Measurements from ENCODE around the gene KLHL21.

The KLHL21 gene

GRCh38 chr1:6624710-6625583, 22.3 kb upstream of the KLHL21 start, which contains the start of gene THAP3:
Gene THAP3, plus strand, starts transcription at chr1:6624868. Its CDS starts 351 bp downstream, at chr1:6625219.
- Histone ChIP-seq H3K27ac (ENCODE audit: low read depth, low read length) (peak within 1 kb of the TSS; percentile 34; the same call in 1 of the 2 replicates), H3K9me3 (ENCODE audit: control insufficient read depth, insufficient read depth, low read depth, low read length) (no peaks in the 10 kb centered on the region), H3K9ac (ENCODE audit: low read length) (peak within 1 kb of the TSS; percentile 77), H3K4me1 (ENCODE audit: control insufficient read depth, insufficient read depth, low read length) (peaks cover 4% of the 10 kb centered on the region; the same call in 1 of the 2 replicates), H3K4me3 (ENCODE audit: low read depth, low read length) (peak within 1 kb of the TSS; percentile 95), H3K27me3 (ENCODE audit: control insufficient read depth, insufficient read depth, low read length) (no peaks in the 10 kb centered on the region), H3K36me3 (ENCODE audit: control insufficient read depth, insufficient read depth, low read length) (peaks cover 74% of the 10 kb centered on the region)

GRCh38 chr1:6623269-6623965, 20.7 kb upstream of the KLHL21 start:
- peaks cover 72% of the 10 kb centered on the region for H3K36me3 ChIP-seq (ENCODE audit: control insufficient read depth, insufficient read depth, low read length)
- no peak overlapping the region for H3K27ac ChIP-seq (ENCODE audit: low read depth, low read length)

GRCh38 chr1:6622396-6623152, 19.9 kb upstream of the KLHL21 start:
- no peaks in the 10 kb centered on the region for H3K9me3 ChIP-seq (ENCODE audit: control insufficient read depth, insufficient read depth, low read depth, low read length)

More at GRCh38 chr1:6623269-6623965, 20.7 kb upstream of the KLHL21 start:
- Histone ChIP-seq H3K27me3 (ENCODE audit: control insufficient read depth, insufficient read depth, low read length) (no peaks in the 10 kb centered on the region), H3K9me3 (ENCODE audit: control insufficient read depth, insufficient read depth, low read depth, low read length) (no peaks in the 10 kb centered on the region), H3K4me3 (ENCODE audit: low read depth, low read length) (no peak overlapping the region), H3K4me1 (ENCODE audit: control insufficient read depth, insufficient read depth, low read length) (peaks cover 4% of the 10 kb centered on the region; the same call in 1 of the 2 replicates), H3K9ac (ENCODE audit: low read length) (no peak overlapping the region)

GRCh38 chr1:6621429-6622391, 19.0 kb upstream of the KLHL21 start:
- H3K9ac ChIP-seq (ENCODE audit: low read length), result no peak overlapping the region
- H3K27me3 ChIP-seq (ENCODE audit: control insufficient read depth, insufficient read depth, low read length), result no peaks in the 10 kb centered on the region
- peaks cover 71% of the 10 kb centered on the region for H3K36me3 ChIP-seq (ENCODE audit: control insufficient read depth, insufficient read depth, low read length)
- no peak overlapping the region for H3K27ac ChIP-seq (ENCODE audit: low read depth, low read length)
- H3K9me3 ChIP-seq (ENCODE audit: control insufficient read depth, insufficient read depth, low read depth, low read length), result no peaks in the 10 kb centered on the region
- no peak overlapping the region for H3K4me3 ChIP-seq (ENCODE audit: low read depth, low read length)
- H3K4me1 ChIP-seq (ENCODE audit: control insufficient read depth, insufficient read depth, low read length), result peaks cover 4% of the 10 kb centered on the region; the same call in 1 of the 2 replicates

More at GRCh38 chr1:6622396-6623152, 19.9 kb upstream of the KLHL21 start:
- H3K4me3 ChIP-seq (ENCODE audit: low read depth, low read length), result no peak overlapping the region
- no peak overlapping the region for H3K27ac ChIP-seq (ENCODE audit: low read depth, low read length)
- H3K27me3 ChIP-seq (ENCODE audit: control insufficient read depth, insufficient read depth, low read length), result no peaks in the 10 kb centered on the region
- peaks cover 72% of the 10 kb centered on the region for H3K36me3 ChIP-seq (ENCODE audit: control insufficient read depth, insufficient read depth, low read length)
- no peak overlapping the region for H3K9ac ChIP-seq (ENCODE audit: low read length)
- H3K4me1 ChIP-seq (ENCODE audit: control insufficient read depth, insufficient read depth, low read length), result peaks cover 4% of the 10 kb centered on the region; the same call in 1 of the 2 replicates

- H3K4me1 ChIP-seq (ENCODE audit: control insufficient read depth, insufficient read depth, low read length), result no peaks in the 10 kb centered on the region
- H3K36me3 ChIP-seq (ENCODE audit: control insufficient read depth, insufficient read depth, low read length), result peaks cover 73% of the 10 kb centered on the region
- no peak overlapping the region for H3K27ac ChIP-seq (ENCODE audit: low read depth, low read length)
- no peaks in the 10 kb centered on the region for H3K9me3 ChIP-seq (ENCODE audit: control insufficient read depth, insufficient read depth, low read depth, low read length)
- no peak overlapping the region for H3K4me3 ChIP-seq (ENCODE audit: low read depth, low read length)
- no peak overlapping the region for H3K9ac ChIP-seq (ENCODE audit: low read length)
- no peaks in the 10 kb centered on the region for H3K27me3 ChIP-seq (ENCODE audit: control insufficient read depth, insufficient read depth, low read length)
Observed at GRCh38 chr1:6619045-6619444, 16.4 kb upstream of the KLHL21 start.

- no peaks in the 10 kb centered on the region for H3K9me3 ChIP-seq (ENCODE audit: control insufficient read depth, insufficient read depth, low read depth, low read length)
- H3K27ac ChIP-seq (ENCODE audit: low read depth, low read length), result peak overlapping the region; percentile 56; the same call in 1 of the 2 replicates
- no peaks in the 10 kb centered on the region; the same call in 1 of the 2 replicates for H3K27me3 ChIP-seq (ENCODE audit: control insufficient read depth, insufficient read depth, low read length)
- H3K4me1 ChIP-seq (ENCODE audit: control insufficient read depth, insufficient read depth, low read length), result no peaks in the 10 kb centered on the region
- H3K9ac ChIP-seq (ENCODE audit: low read length), result peak overlapping the region; percentile 78
- H3K36me3 ChIP-seq (ENCODE audit: control insufficient read depth, insufficient read depth, low read length), result peaks cover 34% of the 10 kb centered on the region
- H3K4me3 ChIP-seq (ENCODE audit: low read depth, low read length), result peak overlapping the region; percentile 48
Observed at GRCh38 chr1:6614929-6615785, 12.5 kb upstream of the KLHL21 start.

- peak overlapping the region; percentile 81; the same call in 1 of the 2 replicates for H3K27ac ChIP-seq (ENCODE audit: low read depth, low read length)
- H3K9ac ChIP-seq (ENCODE audit: low read length), result peak overlapping the region; percentile 76
Observed at GRCh38 chr1:6614019-6614928, 11.6 kb upstream of the KLHL21 start.

GRCh38 chr1:6613361-6614018, 10.8 kb upstream of the KLHL21 start, which contains the start of gene PHF13:
Gene PHF13, plus strand, starts transcription at chr1:6613731. Its CDS starts 336 bp downstream, at chr1:6614067.
- H3K27ac ChIP-seq (ENCODE audit: low read depth, low read length), result peak within 1 kb of the TSS; percentile 81; the same call in 1 of the 2 replicates
- no peaks in the 10 kb centered on the region; the same call in 1 of the 2 replicates for H3K27me3 ChIP-seq (ENCODE audit: control insufficient read depth, insufficient read depth, low read length)
- peaks cover 20% of the 10 kb centered on the region for H3K36me3 ChIP-seq (ENCODE audit: control insufficient read depth, insufficient read depth, low read length)
- no peaks in the 10 kb centered on the region for H3K9me3 ChIP-seq (ENCODE audit: control insufficient read depth, insufficient read depth, low read depth, low read length)
- peak within 1 kb of the TSS; percentile 94 for H3K4me3 ChIP-seq (ENCODE audit: low read depth, low read length)
- H3K9ac ChIP-seq (ENCODE audit: low read length), result peak within 1 kb of the TSS; percentile 80
- peaks cover 6% of the 10 kb centered on the region; the same call in 1 of the 2 replicates for H3K4me1 ChIP-seq (ENCODE audit: control insufficient read depth, insufficient read depth, low read length)

More at GRCh38 chr1:6614019-6614928, 11.6 kb upstream of the KLHL21 start:
- Histone ChIP-seq H3K4me3 (ENCODE audit: low read depth, low read length) (peak overlapping the region; percentile 87), H3K27me3 (ENCODE audit: control insufficient read depth, insufficient read depth, low read length) (no peaks in the 10 kb centered on the region; the same call in 1 of the 2 replicates), H3K36me3 (ENCODE audit: control insufficient read depth, insufficient read depth, low read length) (peaks cover 26% of the 10 kb centered on the region), H3K9me3 (ENCODE audit: control insufficient read depth, insufficient read depth, low read depth, low read length) (no peaks in the 10 kb centered on the region), H3K4me1 (ENCODE audit: control insufficient read depth, insufficient read depth, low read length) (peaks cover 5% of the 10 kb centered on the region; the same call in 1 of the 2 replicates)
